HepG2 (cell line): ENCODE data around the gene GOSR1. TPM values are rescaled to one million over a fixed set of nuclear protein-coding genes. Genes with fewer than 3 reads are reported as not detected.

Source experiments
- ATAC-seq: fragments of 200-7000 bp; cut with Tn5 transposase; 3 replicates; pipeline ENCODE4 v1.9.1; 2020; ENCODE audit warnings: mild to moderate bottlenecking, moderate library complexity
- BruUV-seq: library from RNA; stranded (reverse); fragments of 400-500 nt; replicated peaks from 2 replicates; lab custom pipeline; 2021; lab: Mats Ljungman, UMichigan
- CTCF ChIA-PET: fragments of 300-600 bp; formaldehyde crosslinking; extraction: SDS; loops from one replicate; lab custom pipeline; 2021; ENCODE audit warnings: low total read pairs, inconsistent platforms, low intra/inter-chr PET ratio; lab: Yijun Ruan, JAX
- POLR2A ChIA-PET: fragments of 350-600 bp; sonication (Branson Sonifier 250); formaldehyde crosslinking; loops from one replicate; lab custom pipeline; 2020; ENCODE audit warnings: antibody characterized with exemption, inconsistent platforms; lab: Yijun Ruan, JAX
- DNase-seq: peaks from one replicate; pipeline ENCODE4 v3.0.0-alpha.2; 2015; ENCODE audit warnings: low spot score
- FAIRE-seq: peaks from 3 replicates; lab custom pipeline; 2011; peaks lifted over from hg19 to GRCh38; lab: Jason Lieb, UNC
- H2AFZ ChIP-seq: one replicate; pipeline ENCODE4 v1.6.1; 2011; ENCODE audit warnings: low read length, inconsistent platforms
- H3K27ac ChIP-seq: fragments of 300-600 bp; 3 replicates; pipeline ENCODE4 v1.8.0; 2011; ENCODE audit warnings: mixed run types, mild to moderate bottlenecking, mixed read lengths, low read length, inconsistent platforms; ENCODE audit not compliant: insufficient read depth; ENCODE audit errors: extremely low read length
- H3K27me3 ChIP-seq, 2 experiments: fragments of 200-600 bp in 1 of 2; 2 replicates in 1 of 2; 3 replicates in 1 of 2; pipeline versions ENCODE4 v1.6.0 to v1.8.0; 2011; ENCODE audit warnings: low read length in 2 of 2, mild to moderate bottlenecking in 2 of 2, moderate library complexity in 2 of 2, inconsistent platforms in 1 of 2; ENCODE audit not compliant: insufficient read depth in 2 of 2, control insufficient read depth in 1 of 2
- H3K36me3 ChIP-seq, 2 experiments: fragments of 200-600 bp in 1 of 2; replicated peaks in 1 of 2; 2 replicates in 1 of 2; 3 replicates in 1 of 2; pipeline versions ENCODE4 v1.5.1 to v1.8.0; 2011; ENCODE audit warnings: low read length in 2 of 2, inconsistent platforms in 1 of 2; ENCODE audit not compliant: insufficient read depth in 2 of 2, control insufficient read depth in 1 of 2
- H3K4me1 ChIP-seq: 2 replicates; pipeline ENCODE4 v1.5.1; 2012; ENCODE audit warnings: low read length, inconsistent platforms; ENCODE audit not compliant: insufficient read depth
- H3K4me2 ChIP-seq: 2 replicates; pipeline ENCODE4 v1.6.0; 2011; ENCODE audit warnings: low read depth, low read length, inconsistent platforms
- H3K4me3 ChIP-seq, 3 experiments: fragments of 200-600 bp in 1 of 3; sonication (generic), shearing (Covaris generic) in 1 of 3; replicated peaks in 1 of 3; 2 replicates each; pipeline ENCODE4 v1.5.1; 2011 to 2016; ENCODE audit warnings: low read length in 3 of 3, inconsistent platforms in 2 of 3, low read depth in 2 of 3, mild to moderate bottlenecking in 2 of 3, control low read depth in 1 of 3, mixed read lengths in 1 of 3; ENCODE audit not compliant: insufficient read depth in 1 of 3
- H3K79me2 ChIP-seq: one replicate; pipeline ENCODE4 v1.6.1; 2011; ENCODE audit warnings: low read length, inconsistent platforms; ENCODE audit not compliant: insufficient read depth
- H3K9ac ChIP-seq: 2 replicates; pipeline ENCODE4 v1.6.0; 2011; ENCODE audit warnings: mild to moderate bottlenecking, low read depth, low read length, inconsistent platforms; ENCODE audit not compliant: insufficient read depth
- H3K9me3 ChIP-seq: 2 replicates; pipeline ENCODE4 v1.5.1; 2012; ENCODE audit warnings: mild to moderate bottlenecking, low read length
- H4K20me1 ChIP-seq: 2 replicates; pipeline ENCODE4 v1.6.0; 2011; ENCODE audit warnings: inconsistent platforms, mild to moderate bottlenecking, low read length, moderate library complexity; ENCODE audit not compliant: insufficient read depth
- HNF4G ChIP-seq, 2 experiments: sonication (generic) in 1 of 2; formaldehyde crosslinking in 1 of 2; IDR thresholded peaks; 2 replicates each; pipeline versions ENCODE4 v1.4.0 to v1.6.1; 2011 to 2020; ENCODE audit warnings: borderline replicate concordance in 2 of 2, low read depth in 2 of 2, mild to moderate bottlenecking in 2 of 2, low read length in 1 of 2, missing genetic modification reagents in 1 of 2, moderate library complexity in 1 of 2
- SAP130 ChIP-seq: IDR thresholded peaks from 2 replicates; pipeline ENCODE4 v1.6.1; 2016; ENCODE audit warnings: low read depth
- YEATS4 ChIP-seq: sonication (generic); formaldehyde crosslinking; IDR thresholded peaks from 2 replicates; pipeline ENCODE4 v1.4.0; 2020; ENCODE audit warnings: missing genetic modification reagents, borderline replicate concordance
- ZBTB38 ChIP-seq: sonication (generic); formaldehyde crosslinking; IDR thresholded peaks from 2 replicates; pipeline ENCODE4 v1.5.1; 2020; ENCODE audit warnings: mild to moderate bottlenecking, missing genetic modification reagents
- ZNF234 ChIP-seq: sonication (generic); formaldehyde crosslinking; conservative IDR thresholded peaks from 2 replicates; pipeline ENCODE4 v1.5.1; 2020; ENCODE audit warnings: mild to moderate bottlenecking, missing genetic modification reagents
- ZNF275 ChIP-seq: sonication (generic); formaldehyde crosslinking; IDR thresholded peaks from 2 replicates; pipeline ENCODE4 v1.8.0; 2022; ENCODE audit warnings: missing genetic modification reagents, mild to moderate bottlenecking, inconsistent platforms, borderline replicate concordance
- WGBS: methylation state at CpG from one replicate; pipeline ENCODE4 v1.1.6; 2017; ENCODE audit warnings: low lambda C conversion rate; 5-methylcytosine and 5-hydroxymethylcytosine counted together
- in situ Hi-C: cut with HindIII; loops from 2 replicates; pipeline ENCODE4 v1.10.0; 2017; ENCODE audit warnings: low pct_unique_long_range_greater_than_20kb; ENCODE audit not compliant: extremely low pct_ligation_motif_present
- intact Hi-C: fragments of 100-400 bp; cut with micrococcal nuclease; formaldehyde crosslinking; loops from one replicate; pipeline ENCODE4 v1.10.0; 2022; ENCODE audit not compliant: unreplicated experiment
- polyA plus RNA-seq, 8 experiments: library from polyadenylated mRNA; depleted of rRNA in 3 of 8; stranded (reverse) in 7 of 8; unstranded in 1 of 8; fragments of >200 nt; fragmentation: Illumina TruSeq in 4 of 8; extraction: Trizol in 4 of 8; gene quantifications; 2 replicates each; pipeline versions ENCODE4 v1.2.1 to v1.2.3, GENCODE V29; 2011 to 2016; ENCODE audit warnings: low read depth in 4 of 8, missing spikeins in 1 of 8, mixed read lengths in 1 of 8; ENCODE audit not compliant: insufficient read depth in 1 of 8
- total RNA-seq, 5 experiments: library from RNA; depleted of rRNA; stranded (reverse); fragments of >200 nt; fragmentation: Illumina TruSeq; extraction: Trizol; gene quantifications; 2 replicates each; pipeline ENCODE4 v1.2.3, GENCODE V29; 2016; ENCODE audit warnings: low read depth in 1 of 5
- TF ChIP-seq, protein P1 (sequence below): sonication (generic); formaldehyde crosslinking; IDR thresholded peaks from 2 replicates; pipeline ENCODE4 v1.5.1; 2020; ENCODE audit warnings: mild to moderate bottlenecking, missing genetic modification reagents, moderate library complexity
- TF ChIP-seq, protein P2 (sequence below): sonication (generic); formaldehyde crosslinking; IDR thresholded peaks from 2 replicates; pipeline ENCODE4 v1.5.0; 2020; ENCODE audit warnings: mild to moderate bottlenecking, missing genetic modification reagents, moderate library complexity

The GOSR1 gene
- total and polyA plus RNA-seq, 2 of the 13 experiments (the other 11 are each of a cell fraction or from before 2014, with no cell fraction given) = 15.8 to 37.0 TPM

DNA sequence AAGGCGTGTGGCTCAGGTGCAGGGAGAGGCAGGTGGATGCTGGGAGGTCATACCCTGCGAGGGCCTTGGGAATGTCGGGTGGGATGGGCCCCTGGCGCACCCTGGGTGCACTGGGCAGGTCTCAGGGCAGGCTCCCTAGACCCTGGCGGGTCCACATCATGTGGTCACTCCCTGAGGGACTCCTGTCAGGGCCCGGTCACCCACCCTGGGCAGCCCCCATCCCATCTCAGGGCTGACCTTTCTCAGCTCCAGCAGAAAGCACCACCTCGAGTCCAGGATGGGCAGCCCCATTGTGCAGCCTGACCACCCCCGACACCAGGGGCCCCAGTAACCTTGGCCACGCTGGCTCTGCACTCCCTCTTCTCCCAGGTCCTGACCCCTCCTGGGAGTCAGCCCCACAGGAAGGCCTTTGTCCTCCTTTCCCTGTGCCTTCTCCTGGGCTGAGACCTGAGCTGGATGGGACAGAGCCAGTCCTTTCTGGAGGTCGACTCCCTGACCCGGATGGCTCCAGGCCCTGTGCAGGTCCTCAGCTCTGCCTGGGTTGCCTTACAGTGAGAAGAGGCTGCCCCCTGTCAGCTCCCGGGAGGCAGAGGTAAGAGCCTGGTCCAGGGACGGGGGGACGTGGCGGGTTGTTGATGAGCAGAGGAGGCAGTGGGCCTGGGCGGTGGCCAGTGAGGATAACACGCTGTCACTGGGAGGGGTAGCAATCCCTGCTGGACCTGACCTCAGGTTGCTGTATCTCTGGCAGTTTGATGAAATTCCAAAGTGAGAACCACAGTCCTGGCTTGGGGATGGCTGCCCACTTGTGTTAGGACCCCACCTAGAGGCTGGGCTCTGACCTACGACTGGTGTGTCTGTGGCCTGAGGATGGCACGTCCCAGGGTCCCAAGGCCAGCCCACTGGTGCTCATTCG, 77.9 kb downstream of the GOSR1 start:
- no peak overlapping the region for H3K9ac ChIP-seq
- peaks cover 0 to 1% of the 10 kb centered on the region in 2 experiments; a peak in 2 of 5 replicates for H3K27me3 ChIP-seq
- POLR2A ChIA-PET = no interaction called here
- CTCF ChIA-PET = no interaction called here
- H3K4me1 ChIP-seq = peaks cover 45% of the 10 kb centered on the region
- 19% methylated on average over 13 of the region's 20 CpGs for WGBS
- in situ Hi-C loops = no loop called here
- no peaks in the 10 kb centered on the region for H3K9me3 ChIP-seq
- no peaks in the 10 kb centered on the region for H3K79me2 ChIP-seq
- no TSS peak for BruUV-seq
- no peaks in the 10 kb centered on the region for H4K20me1 ChIP-seq
- no peak overlapping the region for H2AFZ ChIP-seq
- no peak overlapping the region for H3K27ac ChIP-seq
- H3K4me2 ChIP-seq = peak overlapping the region; percentile 69
- FAIRE-seq (no peak), DNase-seq (peak; percentile 30), ATAC-seq (peak; percentile 73)
- peak overlapping the region in 1 of 3 experiments; percentile 59; a peak in 1 of 6 replicates for H3K4me3 ChIP-seq
- intact Hi-C loops = no loop called here
- H3K36me3 ChIP-seq = no peaks in the 10 kb centered on the region
- peak; percentile 17; the same call in 1 of the 2 replicates for TF ChIP-seq ZBTB38 (CRISPR knock-in tag)
- TF ChIP-seq, protein P1, sequence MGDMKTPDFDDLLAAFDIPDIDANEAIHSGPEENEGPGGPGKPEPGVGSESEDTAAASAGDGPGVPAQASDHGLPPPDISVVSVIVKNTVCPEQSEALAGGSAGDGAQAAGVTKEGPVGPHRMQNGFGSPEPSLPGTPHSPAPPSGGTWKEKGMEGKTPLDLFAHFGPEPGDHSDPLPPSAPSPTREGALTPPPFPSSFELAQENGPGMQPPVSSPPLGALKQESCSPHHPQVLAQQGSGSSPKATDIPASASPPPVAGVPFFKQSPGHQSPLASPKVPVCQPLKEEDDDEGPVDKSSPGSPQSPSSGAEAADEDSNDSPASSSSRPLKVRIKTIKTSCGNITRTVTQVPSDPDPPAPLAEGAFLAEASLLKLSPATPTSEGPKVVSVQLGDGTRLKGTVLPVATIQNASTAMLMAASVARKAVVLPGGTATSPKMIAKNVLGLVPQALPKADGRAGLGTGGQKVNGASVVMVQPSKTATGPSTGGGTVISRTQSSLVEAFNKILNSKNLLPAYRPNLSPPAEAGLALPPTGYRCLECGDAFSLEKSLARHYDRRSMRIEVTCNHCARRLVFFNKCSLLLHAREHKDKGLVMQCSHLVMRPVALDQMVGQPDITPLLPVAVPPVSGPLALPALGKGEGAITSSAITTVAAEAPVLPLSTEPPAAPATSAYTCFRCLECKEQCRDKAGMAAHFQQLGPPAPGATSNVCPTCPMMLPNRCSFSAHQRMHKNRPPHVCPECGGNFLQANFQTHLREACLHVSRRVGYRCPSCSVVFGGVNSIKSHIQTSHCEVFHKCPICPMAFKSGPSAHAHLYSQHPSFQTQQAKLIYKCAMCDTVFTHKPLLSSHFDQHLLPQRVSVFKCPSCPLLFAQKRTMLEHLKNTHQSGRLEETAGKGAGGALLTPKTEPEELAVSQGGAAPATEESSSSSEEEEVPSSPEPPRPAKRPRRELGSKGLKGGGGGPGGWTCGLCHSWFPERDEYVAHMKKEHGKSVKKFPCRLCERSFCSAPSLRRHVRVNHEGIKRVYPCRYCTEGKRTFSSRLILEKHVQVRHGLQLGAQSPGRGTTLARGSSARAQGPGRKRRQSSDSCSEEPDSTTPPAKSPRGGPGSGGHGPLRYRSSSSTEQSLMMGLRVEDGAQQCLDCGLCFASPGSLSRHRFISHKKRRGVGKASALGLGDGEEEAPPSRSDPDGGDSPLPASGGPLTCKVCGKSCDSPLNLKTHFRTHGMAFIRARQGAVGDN (CRISPR knock-in tag) = peak; percentile 70
- TF ChIP-seq, protein P2, sequence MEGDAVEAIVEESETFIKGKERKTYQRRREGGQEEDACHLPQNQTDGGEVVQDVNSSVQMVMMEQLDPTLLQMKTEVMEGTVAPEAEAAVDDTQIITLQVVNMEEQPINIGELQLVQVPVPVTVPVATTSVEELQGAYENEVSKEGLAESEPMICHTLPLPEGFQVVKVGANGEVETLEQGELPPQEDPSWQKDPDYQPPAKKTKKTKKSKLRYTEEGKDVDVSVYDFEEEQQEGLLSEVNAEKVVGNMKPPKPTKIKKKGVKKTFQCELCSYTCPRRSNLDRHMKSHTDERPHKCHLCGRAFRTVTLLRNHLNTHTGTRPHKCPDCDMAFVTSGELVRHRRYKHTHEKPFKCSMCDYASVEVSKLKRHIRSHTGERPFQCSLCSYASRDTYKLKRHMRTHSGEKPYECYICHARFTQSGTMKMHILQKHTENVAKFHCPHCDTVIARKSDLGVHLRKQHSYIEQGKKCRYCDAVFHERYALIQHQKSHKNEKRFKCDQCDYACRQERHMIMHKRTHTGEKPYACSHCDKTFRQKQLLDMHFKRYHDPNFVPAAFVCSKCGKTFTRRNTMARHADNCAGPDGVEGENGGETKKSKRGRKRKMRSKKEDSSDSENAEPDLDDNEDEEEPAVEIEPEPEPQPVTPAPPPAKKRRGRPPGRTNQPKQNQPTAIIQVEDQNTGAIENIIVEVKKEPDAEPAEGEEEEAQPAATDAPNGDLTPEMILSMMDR (CRISPR knock-in tag) = peak; percentile 78
- peak; percentile 44; the same call in 1 of the 2 replicates for TF ChIP-seq SAP130 (CRISPR knock-in tag)
- 0 out of 2 replicates have a peak, but pooled peaks have one; percentile 13 for TF ChIP-seq ZNF275 (CRISPR knock-in tag)
- TF ChIP-seq YEATS4 (CRISPR knock-in tag) = peak; percentile 26; the same call in 1 of the 2 replicates
- no peak for TF ChIP-seq HNF4G (IDR thresholded peaks at IDR 0.05; ENCODE audit: borderline replicate concordance, low read depth, low read length)
- TF ChIP-seq HNF4G (CRISPR knock-in tag; IDR thresholded peaks at IDR 0.05; ENCODE audit: borderline replicate concordance, low read depth) = no peak
- TF ChIP-seq ZNF234 (CRISPR knock-in tag) = no peak
